ENCODE measurements around the gene KIAA0825.

GRCh38 chr5:94485067-94485466 lies 133.3 kb downstream of the KIAA0825 start:
- TF ChIP-seq CTCF (IDR thresholded peaks at IDR 0.05; ENCODE audit: low read depth, low read length, poor library complexity, severe bottlenecking) (no peak), EZH2phosphoT487 (IDR thresholded peaks at IDR 0.05; ENCODE audit: borderline replicate concordance, low read length) (no peak)
